NCI-H345 treated with DMSO at 0.1 percent for 48 hours (cell line): ENCODE measurements around the gene GPR87.

Experiments used
- DNase-seq: peaks from one replicate; lab custom pipeline; 2025; ENCODE audit not compliant: unreplicated experiment; lab: John Stamatoyannopoulos, UW

Gene GPR87

GRCh38 chr3:151318313-151318712 lies 1.7 kb upstream of the GPR87 start:
- no peak for DNase-seq

DNA sequence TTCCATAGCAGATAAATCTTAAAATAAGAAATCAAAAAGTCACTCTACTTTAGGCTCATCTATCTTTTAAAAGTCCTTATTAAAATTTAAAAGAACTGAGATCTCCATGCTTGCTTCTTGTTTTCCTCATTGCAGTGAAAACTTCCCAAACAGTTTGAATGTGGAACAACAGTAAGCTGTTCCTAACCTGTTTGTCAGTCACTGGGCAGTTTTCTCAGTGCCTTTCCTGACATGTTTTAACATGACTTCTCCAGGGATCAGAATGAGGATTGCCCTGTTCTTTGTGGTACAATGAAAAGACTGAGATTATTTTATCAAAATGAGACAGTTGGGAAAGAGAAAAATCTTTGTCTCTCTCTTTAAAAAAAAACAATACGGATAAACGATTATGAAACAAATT lies 774 bp downstream of the GPR87 start:
- no peak for DNase-seq

DNA sequence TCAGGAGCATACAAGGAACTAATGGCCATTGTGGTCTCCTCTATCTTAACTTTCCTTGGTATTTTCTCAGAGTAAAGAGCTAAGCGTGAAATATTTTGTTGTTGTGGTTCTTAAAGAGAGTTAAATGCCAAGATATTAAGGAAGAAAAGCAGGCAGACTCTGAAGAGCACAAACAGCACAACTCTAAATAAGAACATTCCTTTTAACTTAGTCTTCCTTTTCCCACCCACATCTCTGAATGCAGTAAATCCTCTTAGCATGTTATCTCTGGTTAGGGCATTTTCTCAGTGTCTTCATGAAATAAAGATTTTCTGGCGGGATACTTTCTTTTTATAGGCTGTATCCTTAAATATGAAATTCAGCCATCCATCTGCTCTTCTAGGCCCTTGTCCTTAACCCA lies 1.5 kb downstream of the GPR87 start:
- DNase-seq = no peak

GRCh38 chr3:151314593-151314992 lies 2.0 kb downstream of the GPR87 start:
- DNase-seq = no peak

- DNase-seq = no peak
Measured at GRCh38 chr3:151314137-151314536, 2.5 kb downstream of the GPR87 start.

- DNase-seq = no peak
Measured at GRCh38 chr3:151312972-151313371, 3.6 kb downstream of the GPR87 start.

- DNase-seq = no peak
Measured at GRCh38 chr3:151309566-151309965, 7.1 kb downstream of the GPR87 start.

GRCh38 chr3:151307583-151308488 lies 8.8 kb downstream of the GPR87 start:
- no peak for DNase-seq

DNA sequence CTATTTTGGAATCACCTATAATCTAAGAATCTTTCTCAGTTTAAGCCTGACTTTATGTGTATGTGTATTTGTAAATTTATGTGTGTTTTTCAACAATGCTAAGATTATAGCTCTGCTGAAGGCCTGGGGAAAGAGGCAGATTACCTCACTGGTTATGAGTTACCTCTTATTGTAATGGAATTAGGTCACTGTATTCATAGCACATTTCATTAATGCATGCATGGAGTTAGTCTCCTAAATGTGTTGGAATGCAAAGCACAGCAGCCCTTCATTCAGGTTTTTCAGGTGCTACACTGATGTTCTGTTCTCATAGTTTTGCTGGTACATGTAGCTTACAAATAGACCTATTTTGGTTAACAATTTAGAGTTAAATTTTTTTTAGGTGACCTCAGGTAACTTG lies 9.5 kb downstream of the GPR87 start:
- DNase-seq = no peak

DNA sequence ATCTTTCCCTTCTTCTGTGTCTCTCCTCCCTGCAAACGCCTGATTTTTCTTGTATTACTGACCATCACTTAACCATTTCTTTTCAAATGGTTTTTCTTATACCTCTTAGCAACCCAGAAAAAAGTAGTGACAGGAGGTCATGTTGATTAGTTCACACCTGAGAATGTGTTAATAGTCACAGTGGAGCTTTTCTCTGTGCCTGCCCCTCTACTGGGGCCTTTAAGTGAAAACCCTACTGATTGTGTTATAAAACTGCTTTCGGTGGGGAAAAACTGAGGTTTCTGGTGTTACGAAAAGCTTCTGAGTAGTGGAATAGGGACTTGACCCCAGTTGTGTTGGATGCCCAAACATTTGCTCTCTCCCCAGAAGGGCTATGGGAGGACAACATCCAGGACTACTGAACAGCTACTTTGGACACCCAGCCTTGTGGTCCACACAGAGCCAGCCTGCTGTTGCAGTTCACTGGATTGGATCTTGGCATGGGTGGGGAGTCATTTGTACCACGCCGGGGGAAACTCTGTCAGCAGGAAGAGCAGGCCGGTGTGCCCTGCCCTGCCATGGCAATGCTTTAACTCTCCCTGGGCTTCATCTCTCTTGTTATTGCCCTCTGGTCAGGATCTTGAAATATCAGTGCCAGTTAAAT lies 10.3 kb downstream of the GPR87 start:
- DNase-seq = no peak

DNA sequence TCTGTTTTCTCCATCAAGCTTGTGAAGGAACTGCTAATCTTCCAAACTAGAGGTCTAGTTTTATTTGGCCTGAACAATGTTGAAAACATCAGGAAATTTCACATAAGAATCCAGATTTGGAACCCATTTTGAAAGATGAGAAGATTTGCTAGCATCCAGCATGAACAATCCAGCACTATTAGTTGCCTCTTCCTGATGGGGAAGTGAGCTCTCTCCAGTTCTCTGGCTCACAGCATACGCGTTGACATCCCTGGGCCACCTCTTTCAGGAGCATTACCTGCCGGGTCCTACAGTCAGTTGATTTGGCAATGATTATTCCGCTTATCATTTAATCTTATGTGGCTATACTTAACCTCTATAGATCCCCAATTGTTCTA lies 10.9 kb downstream of the GPR87 start:
- no peak for DNase-seq

GRCh38 chr3:151305060-151305774 lies 11.4 kb downstream of the GPR87 start:
- DNase-seq = no peak

GRCh38 chr3:151303751-151304150 lies 12.9 kb downstream of the GPR87 start:
- DNase-seq = no peak

DNA sequence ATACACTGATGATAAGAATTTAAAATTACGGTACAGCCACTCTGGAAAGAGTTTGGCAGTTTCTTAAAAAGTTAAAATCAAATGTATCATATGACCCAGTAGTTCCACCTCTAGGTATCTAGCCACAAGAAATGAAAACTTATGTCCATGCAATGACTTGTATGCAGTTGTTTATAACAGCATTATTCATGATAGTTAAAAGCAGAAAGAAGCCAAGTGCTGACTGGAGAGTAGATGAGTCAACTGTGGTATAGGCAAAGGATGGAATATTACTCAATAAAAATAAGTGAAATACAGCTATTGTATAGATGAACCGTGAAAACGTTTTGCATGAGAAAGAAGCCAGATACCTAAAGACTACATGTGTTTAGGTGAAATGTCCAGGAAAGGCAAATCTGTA lies 14.8 kb downstream of the GPR87 start:
- no peak for DNase-seq

- no peak for DNase-seq
Measured at GRCh38 chr3:151300539-151300938, 16.1 kb downstream of the GPR87 start.

DNA sequence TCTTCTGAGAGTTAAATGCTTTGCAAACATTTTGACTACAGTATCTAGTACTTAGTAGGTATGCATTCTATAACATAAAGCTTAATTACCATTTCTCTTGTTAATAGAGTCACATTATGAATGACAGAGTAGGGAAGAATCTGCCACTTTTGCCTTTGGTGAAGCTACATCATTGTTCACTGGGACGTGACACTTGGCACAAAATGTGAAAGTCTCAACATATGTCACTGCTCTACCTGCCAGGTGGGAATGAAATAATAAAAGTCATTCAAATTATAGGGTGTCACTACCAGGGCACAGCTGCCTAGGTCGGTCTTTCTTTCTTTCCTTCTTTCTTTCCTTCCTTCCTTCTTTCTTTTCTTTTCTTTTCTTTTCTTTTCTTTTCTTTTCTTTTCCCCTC lies 17.6 kb downstream of the GPR87 start:
- no peak for DNase-seq

GRCh38 chr3:151297429-151297828 lies 19.2 kb downstream of the GPR87 start:
- DNase-seq = no peak

DNA sequence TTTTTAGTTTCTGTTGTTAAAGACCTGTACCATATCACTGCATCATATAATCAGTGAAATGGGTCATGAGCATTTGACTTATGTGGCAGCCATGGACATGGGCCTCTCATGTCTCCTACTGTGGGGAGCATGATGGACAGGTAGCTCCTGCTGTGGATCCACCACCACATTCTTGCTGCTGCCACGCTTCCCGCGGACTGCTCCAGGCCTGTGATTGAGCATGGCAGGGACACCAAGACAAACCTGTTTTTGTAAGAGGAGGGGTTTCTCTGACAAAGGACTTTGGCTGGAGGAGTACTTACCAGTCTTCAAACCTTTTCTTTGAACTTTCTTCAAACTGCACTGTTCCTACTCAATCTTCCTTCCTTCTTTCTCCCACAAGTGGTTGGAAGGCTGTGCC lies 20.4 kb downstream of the GPR87 start:
- DNase-seq = no peak

- DNase-seq = no peak
Measured at GRCh38 chr3:151293127-151293526, 23.5 kb downstream of the GPR87 start.

GRCh38 chr3:151290673-151291072 lies 25.9 kb downstream of the GPR87 start:
- no peak for DNase-seq

GRCh38 chr3:151289445-151289844 lies 27.2 kb downstream of the GPR87 start:
- DNase-seq = no peak

- DNase-seq = no peak
Measured at GRCh38 chr3:151285940-151286339, 30.7 kb downstream of the GPR87 start.
